Gastrocnemius medialis (tissue), 4 donors: Measurements from ENCODE around the gene NDUFS6. TPM values are rescaled to one million over a fixed set of nuclear protein-coding genes. Genes with fewer than 3 reads are reported as not detected.

Experiments
- ATAC-seq, 2 donors: fragments of 150-250 bp; one replicate each; pipeline ENCODE4 v1.9.1; 2016
- DNase-seq, 2 donors: peaks; one replicate each; pipeline ENCODE4 v3.0.0-alpha.2; 2019
- H3K27ac ChIP-seq, 4 donors: fragments of 200-600 bp; sonication (generic); 1 replicate in 1 of 4; 2 replicates in 3 of 4; pipeline ENCODE4 v1.5.1; 2016 to 2018; ENCODE audit warnings: mild to moderate bottlenecking in 2 of 4, moderate library complexity in 1 of 4
- H3K27me3 ChIP-seq, 3 donors: fragments of 200-600 bp; sonication (generic) in 2 of 3; 1 replicate in 1 of 3; 2 replicates in 2 of 3; pipeline versions ENCODE4 v1.5.1 to v1.6.0; 2016 to 2019; ENCODE audit warnings: mild to moderate bottlenecking in 1 of 3, moderate library complexity in 1 of 3
- H3K36me3 ChIP-seq, 2 donors: fragments of 200-600 bp; sonication (generic) in 1 of 2; one replicate each; pipeline ENCODE4 v1.5.1; 2017 to 2018
- H3K4me1 ChIP-seq, 2 donors: fragments of 200-600 bp; sonication (generic) in 1 of 2; one replicate each; pipeline ENCODE4 v1.5.1; 2016 to 2017; ENCODE audit warnings: mild to moderate bottlenecking in 2 of 2
- H3K4me3 ChIP-seq, 4 donors: fragments of 200-600 bp; sonication (generic) in 3 of 4; 1 replicate in 1 of 4; 2 replicates in 3 of 4; pipeline ENCODE4 v1.5.1; 2016 to 2019; ENCODE audit warnings: mild to moderate bottlenecking in 2 of 4
- H3K9me3 ChIP-seq, 3 donors: fragments of 200-600 bp; sonication (generic) in 2 of 3; 1 replicate in 1 of 3; 2 replicates in 2 of 3; pipeline ENCODE4 v1.5.1; 2016 to 2019
- CTCF ChIP-seq, 5 experiments: fragments of 450-650 bp in 3 of 5; fragments of 200-600 bp in 2 of 5; sonication (generic) in 2 of 5; IDR thresholded peaks in 4 of 5; conservative IDR thresholded peaks in 1 of 5; 1 replicate in 4 of 5; 2 replicates in 1 of 5; pipeline ENCODE4 v1.5.1; 2016 to 2019; ENCODE audit warnings: antibody characterized with exemption in 5 of 5, mild to moderate bottlenecking in 3 of 5, moderate library complexity in 3 of 5
- POLR2A ChIP-seq, 2 donors: fragments of 450-650 bp; IDR thresholded peaks; one replicate each; pipeline ENCODE4 v1.6.1; 2017; ENCODE audit warnings: antibody characterized with exemption in 2 of 2, mild to moderate bottlenecking in 2 of 2, moderate library complexity in 2 of 2
- in situ Hi-C, 4 donors: fragments of 200-750 bp; cut with MboI; loops; one replicate each; pipeline versions ENCODE4 v1.15.0 to v1.8.0; 2017; ENCODE audit warnings: low sequenced_read_pairs in 4 of 4
- intact Hi-C: fragments of 100-400 bp; cut with DNase I; formaldehyde crosslinking; loops from one replicate; pipeline ENCODE4 v1.15.1; 2023; ENCODE audit warnings: low total_unique reads
- total RNA-seq, 4 donors: library from RNA; depleted of rRNA; stranded (reverse); fragments of >200 nt; gene quantifications; one replicate each; pipeline versions ENCODE4 v1.1.0 to v1.2.3, GENCODE V29; 2016

NDUFS6 gene
- total RNA-seq, 4 donors from 2014 or later, result 70.8 to 135 (median 106) TPM

- in situ Hi-C loops, result no loop called here
- H3K27ac ChIP-seq, result no peak overlapping the region
- H3K36me3 ChIP-seq, result peaks cover 2 to 74% of the 10 kb centered on the region in 2 donors
- intact Hi-C loops, result no loop called here
- no peak for ATAC-seq
- no peak overlapping the region for H3K4me3 ChIP-seq
- H3K4me1 ChIP-seq, result no peaks in the 10 kb centered on the region
- no peak for TF ChIP-seq CTCF (IDR thresholded peaks at IDR 0.05 in 4 of 5, conservative IDR thresholded peaks at IDR 0.05 in 1 of 5)
- TF ChIP-seq POLR2A (IDR thresholded peaks at IDR 0.05), result no peak
- no peaks in the 10 kb centered on the region for H3K27me3 ChIP-seq
- no peak for DNase-seq
- H3K9me3 ChIP-seq, result no peaks in the 10 kb centered on the region
These were observed 16.2 kb downstream of the NDUFS6 start for GRCh38 chr5:1817261-1818043.

- Histone ChIP-seq H3K27me3 (no peaks in the 10 kb centered on the region), H3K9me3 (no peaks in the 10 kb centered on the region), H3K4me1 (no peaks in the 10 kb centered on the region), H3K4me3 (no peak overlapping the region), H3K36me3 (peaks cover 2 to 70% of the 10 kb centered on the region in 2 donors), H3K27ac (no peak overlapping the region)
- in situ Hi-C loops, result no loop called here
- no peak for TF ChIP-seq CTCF (IDR thresholded peaks at IDR 0.05 in 4 of 5, conservative IDR thresholded peaks at IDR 0.05 in 1 of 5)
- ATAC-seq, result no peak
- intact Hi-C loops, result no loop called here
- no peak for DNase-seq
These were observed 17.6 kb downstream of the NDUFS6 start for GRCh38 chr5:1818784-1819183.

GRCh38 chr5:1819458-1819857 lies 18.3 kb downstream of the NDUFS6 start:
- no peak overlapping the region for H3K4me3 ChIP-seq
- H3K36me3 ChIP-seq, result peaks cover 2 to 66% of the 10 kb centered on the region in 2 donors
- DNase-seq (no peak), ATAC-seq (no peak)
- TF ChIP-seq POLR2A (IDR thresholded peaks at IDR 0.05) (no peak), CTCF (IDR thresholded peaks at IDR 0.05 in 4 of 5, conservative IDR thresholded peaks at IDR 0.05 in 1 of 5) (no peak)
- H3K27me3 ChIP-seq, result no peaks in the 10 kb centered on the region
- no peaks in the 10 kb centered on the region for H3K9me3 ChIP-seq
- in situ Hi-C loops, result no loop called here
- intact Hi-C loops, result no loop called here
- H3K4me1 ChIP-seq, result no peaks in the 10 kb centered on the region
- no peak overlapping the region for H3K27ac ChIP-seq

- Histone ChIP-seq H3K4me1 (no peaks in the 10 kb centered on the region), H3K27ac (no peak overlapping the region), H3K9me3 (no peaks in the 10 kb centered on the region), H3K4me3 (no peak overlapping the region), H3K27me3 (no peaks in the 10 kb centered on the region), H3K36me3 (peaks cover 2 to 62% of the 10 kb centered on the region in 2 donors)
- no peak for DNase-seq
- in situ Hi-C loops, result no loop called here
- intact Hi-C loops, result no loop called here
- no peak for ATAC-seq
- TF ChIP-seq CTCF (IDR thresholded peaks at IDR 0.05 in 4 of 5, conservative IDR thresholded peaks at IDR 0.05 in 1 of 5), result no peak
- TF ChIP-seq POLR2A (IDR thresholded peaks at IDR 0.05), result no peak
These were observed 19.2 kb downstream of the NDUFS6 start for GRCh38 chr5:1820381-1820780.
